Fibroblast of peridontal ligament (primary cell): Measurements from ENCODE around the gene HVCN1.
"Not testable (repeated sequence)": the region's sequence is repeated elsewhere in the genome, so short reads cannot be mapped to it uniquely, and the experiment has no call there.

Experiments used
- DNase-seq: peaks from one replicate; pipeline ENCODE4 v3.0.0-alpha.2; 2010; ENCODE audit errors: extremely low read depth

Gene HVCN1

DNA sequence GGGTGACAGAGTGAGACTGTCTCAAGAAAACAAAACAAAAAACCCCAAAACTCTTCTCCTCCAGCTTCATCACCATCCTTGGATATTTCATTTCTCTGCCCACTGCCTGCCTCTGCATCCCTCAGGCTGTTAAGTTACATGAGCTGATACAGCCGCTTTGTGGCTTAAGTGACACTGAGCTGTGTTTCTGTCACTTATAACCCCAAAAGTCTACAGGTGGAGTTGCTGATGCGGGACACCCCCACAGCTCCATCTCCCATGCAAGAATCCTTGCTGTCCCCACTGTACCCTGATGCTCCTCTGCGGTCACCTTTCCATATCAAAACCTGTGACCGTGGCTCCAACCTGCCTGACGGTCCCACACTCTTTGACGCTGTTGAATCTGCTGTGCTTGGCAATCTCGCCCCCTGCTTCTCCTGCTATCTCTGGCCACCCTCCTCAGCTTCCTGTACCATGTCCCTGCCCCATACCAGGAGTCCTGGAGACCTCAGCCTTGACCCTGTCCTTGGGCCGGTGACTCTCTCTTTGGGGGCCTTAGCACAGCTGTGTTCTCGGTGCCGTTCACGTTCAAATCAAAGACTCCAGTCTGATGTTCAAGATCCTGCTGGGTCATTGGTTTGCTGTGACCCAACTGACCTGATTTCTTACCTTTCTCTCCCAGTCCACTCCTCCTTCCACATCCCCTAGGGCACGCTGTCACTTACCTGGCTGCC lies 20.3 kb downstream of the HVCN1 start:
- DNase-seq = no peak

GRCh38 chr12:110667671-110668070 lies 21.2 kb downstream of the HVCN1 start:
- no peak for DNase-seq

DNA sequence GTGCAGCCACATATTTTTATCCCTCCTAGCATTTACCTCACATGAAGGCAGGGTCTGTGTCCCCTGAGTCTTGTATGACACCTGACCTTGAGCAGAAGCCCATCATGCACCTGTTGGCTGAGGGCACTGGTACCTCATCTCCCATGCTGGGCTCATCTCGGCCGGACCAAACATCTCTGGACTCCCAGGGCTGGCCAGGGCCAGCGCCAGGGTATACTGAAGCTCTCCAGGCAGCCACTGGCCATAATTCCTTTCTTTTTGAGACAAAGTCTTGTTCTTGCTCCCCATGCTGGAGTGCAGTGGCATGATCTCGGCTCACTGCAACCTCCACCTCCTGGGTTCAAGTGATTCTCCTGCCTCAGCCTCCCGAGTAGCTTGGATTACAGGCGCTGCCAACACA lies 22.0 kb downstream of the HVCN1 start:
- DNase-seq = no peak

GRCh38 chr12:110661337-110661972 lies 27.5 kb downstream of the HVCN1 start:
- DNase-seq = no peak

DNA sequence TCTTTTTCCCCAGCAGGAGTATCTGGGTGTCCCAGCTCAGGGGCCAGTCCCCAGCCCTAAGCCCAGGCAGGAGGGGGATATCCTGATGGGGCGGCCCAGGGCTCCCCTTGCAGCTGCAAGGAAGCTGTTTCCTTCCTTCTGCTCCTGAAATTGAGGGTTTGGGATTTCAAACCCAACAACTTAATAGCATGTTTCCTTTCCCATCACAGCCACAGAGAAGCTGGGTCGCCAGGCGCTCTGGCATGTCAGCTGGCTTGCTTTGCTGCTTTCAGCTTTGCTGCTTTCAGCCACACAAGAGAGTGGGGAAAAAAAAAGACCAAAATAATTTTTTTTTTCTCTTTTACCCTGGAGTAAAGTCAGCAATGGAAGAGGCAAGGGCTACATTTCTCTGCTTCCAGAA lies 30.0 kb downstream of the HVCN1 start:
- no peak for DNase-seq

DNA sequence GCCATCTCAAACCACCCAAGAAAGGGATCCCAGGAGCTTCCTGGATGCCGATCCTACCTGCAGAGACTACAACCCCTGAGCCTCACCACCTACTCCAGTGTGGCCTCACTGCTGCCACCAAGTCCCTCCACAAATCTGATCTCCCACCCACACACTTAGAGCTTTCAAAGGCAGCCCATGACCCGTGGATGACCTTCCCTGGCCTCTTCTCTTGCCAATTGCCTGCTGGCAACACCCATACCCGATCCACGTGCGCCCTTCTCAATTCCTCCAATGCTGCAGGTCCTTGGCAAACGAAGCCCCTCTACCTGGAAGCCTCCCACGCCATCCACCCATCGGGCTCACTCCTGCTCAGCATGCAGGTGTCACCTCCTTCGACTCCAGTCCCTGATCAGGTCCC lies 30.7 kb downstream of the HVCN1 start:
- DNase-seq = no peak

- DNase-seq = no peak
Measured at GRCh38 chr12:110657747-110658146, 31.2 kb downstream of the HVCN1 start.

GRCh38 chr12:110656071-110656655 lies 32.8 kb downstream of the HVCN1 start:
- no peak for DNase-seq

- DNase-seq = not testable (repeated sequence)
Measured at GRCh38 chr12:110654238-110654637, 34.7 kb downstream of the HVCN1 start.

DNA sequence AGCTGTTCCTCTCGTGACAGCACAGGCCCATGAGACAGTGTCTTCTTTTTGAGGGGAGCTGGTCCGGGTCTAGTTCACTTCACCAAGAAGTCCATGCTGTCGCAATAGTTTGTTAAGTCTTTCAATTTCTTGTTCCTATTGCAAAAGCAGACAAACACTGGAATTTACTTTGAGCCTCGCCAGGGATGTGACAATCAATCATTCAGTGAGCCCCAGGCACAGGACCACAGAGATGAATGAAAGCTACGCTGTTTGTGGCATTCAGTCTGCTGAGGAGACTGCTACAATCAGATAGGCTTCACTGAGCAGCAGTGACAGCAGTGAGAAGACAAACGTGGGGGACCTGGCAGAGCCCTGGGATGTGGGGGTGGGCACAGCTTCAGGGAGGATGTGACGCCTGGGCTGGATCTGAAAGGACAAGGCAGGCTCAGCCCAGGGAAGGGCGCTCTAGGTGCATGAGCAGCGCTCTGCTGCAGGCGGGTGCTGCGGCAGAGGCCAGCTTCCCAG lies 39.5 kb downstream of the HVCN1 start:
- no peak for DNase-seq

- no peak for DNase-seq
Measured at GRCh38 chr12:110647631-110648040, 41.3 kb downstream of the HVCN1 start.

- no peak for DNase-seq
Measured at GRCh38 chr12:110641521-110641920, 47.4 kb downstream of the HVCN1 start.

GRCh38 chr12:110640275-110641025 lies 48.5 kb downstream of the HVCN1 start:
- no peak for DNase-seq

- peak; percentile 76 for DNase-seq
Measured at GRCh38 chr12:110639336-110640141, 49.4 kb downstream of the HVCN1 start.

- no peak for DNase-seq
Measured at GRCh38 chr12:110638796-110639195, 50.1 kb downstream of the HVCN1 start.

- DNase-seq = no peak
Measured at GRCh38 chr12:110637869-110638441, 51.0 kb downstream of the HVCN1 start.

GRCh38 chr12:110636516-110636915 lies 52.4 kb downstream of the HVCN1 start:
- no peak for DNase-seq

GRCh38 chr12:110635055-110635454 lies 53.9 kb downstream of the HVCN1 start:
- no peak for DNase-seq

- no peak for DNase-seq
Measured at GRCh38 chr12:110627500-110628195, 61.3 kb downstream of the HVCN1 start.

DNA sequence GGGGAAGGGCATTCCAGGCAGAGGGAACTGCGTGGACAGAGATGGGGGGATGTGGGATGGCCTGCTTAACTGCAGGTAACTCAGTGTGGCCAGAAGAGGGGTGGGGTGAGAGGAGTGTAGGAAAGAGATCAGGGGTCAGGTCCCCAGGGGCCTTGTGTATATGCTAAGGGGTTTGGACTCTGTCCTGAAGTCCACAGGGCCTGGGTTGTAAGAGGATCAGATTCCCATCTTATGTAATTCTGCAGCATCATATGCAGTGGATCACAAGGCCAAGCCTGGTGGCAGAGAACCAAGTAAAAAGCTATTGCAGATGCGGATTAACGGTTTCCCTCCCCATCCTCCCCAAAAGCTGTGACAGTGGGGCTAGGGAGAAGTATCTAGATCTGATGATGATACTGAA lies 66.3 kb downstream of the HVCN1 start:
- peak; percentile 66 for DNase-seq
